ENCODE measurements around the gene REV3L. TPM values are rescaled to one million over a fixed set of nuclear protein-coding genes. Genes with fewer than 3 reads are reported as not detected.

REV3L gene
- total RNA-seq, 3 donors from 2014 or later (not counting 1 experiment from before 2014, with no cell fraction given), result 18.1 to 25.5 (median 22.7) TPM

DNA sequence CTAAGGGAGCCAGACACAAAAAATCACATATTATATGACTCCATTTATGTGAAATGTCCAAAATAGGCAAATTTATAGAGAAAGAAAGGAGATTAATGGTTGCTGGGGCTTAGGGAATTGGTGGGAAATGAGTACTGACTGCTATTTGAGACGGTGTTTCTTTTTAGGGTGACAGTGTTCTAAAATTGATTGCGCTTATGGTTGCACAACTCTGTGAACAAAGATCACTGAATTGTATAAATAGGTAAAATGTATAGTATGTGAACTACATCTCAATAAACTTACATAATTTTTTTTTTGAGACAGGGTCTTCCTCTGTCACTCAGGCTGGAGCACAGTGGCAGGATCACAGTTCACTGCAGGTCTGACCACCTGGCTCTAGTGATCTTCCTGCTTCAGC is 45.4 kb downstream of the REV3L start:
- intact Hi-C loops (cut with micrococcal nuclease), result no loop called here
- Mint-ChIP-seq H3K4me3 (no peak overlapping the region), H3K9me3 (no peaks in the 10 kb centered on the region), H3K36me3 (no peaks in the 10 kb centered on the region), H3K27me3 (ENCODE audit: low read depth in 2 of 2) (no peaks in the 10 kb centered on the region), H3K4me1 (peaks cover 27 to 42% of the 10 kb centered on the region in 2 donors), H3K27ac (no peak overlapping the region)
- TF ChIP-seq, protein P1, sequence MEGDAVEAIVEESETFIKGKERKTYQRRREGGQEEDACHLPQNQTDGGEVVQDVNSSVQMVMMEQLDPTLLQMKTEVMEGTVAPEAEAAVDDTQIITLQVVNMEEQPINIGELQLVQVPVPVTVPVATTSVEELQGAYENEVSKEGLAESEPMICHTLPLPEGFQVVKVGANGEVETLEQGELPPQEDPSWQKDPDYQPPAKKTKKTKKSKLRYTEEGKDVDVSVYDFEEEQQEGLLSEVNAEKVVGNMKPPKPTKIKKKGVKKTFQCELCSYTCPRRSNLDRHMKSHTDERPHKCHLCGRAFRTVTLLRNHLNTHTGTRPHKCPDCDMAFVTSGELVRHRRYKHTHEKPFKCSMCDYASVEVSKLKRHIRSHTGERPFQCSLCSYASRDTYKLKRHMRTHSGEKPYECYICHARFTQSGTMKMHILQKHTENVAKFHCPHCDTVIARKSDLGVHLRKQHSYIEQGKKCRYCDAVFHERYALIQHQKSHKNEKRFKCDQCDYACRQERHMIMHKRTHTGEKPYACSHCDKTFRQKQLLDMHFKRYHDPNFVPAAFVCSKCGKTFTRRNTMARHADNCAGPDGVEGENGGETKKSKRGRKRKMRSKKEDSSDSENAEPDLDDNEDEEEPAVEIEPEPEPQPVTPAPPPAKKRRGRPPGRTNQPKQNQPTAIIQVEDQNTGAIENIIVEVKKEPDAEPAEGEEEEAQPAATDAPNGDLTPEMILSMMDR (IDR thresholded peaks at IDR 0.05), result no peak
- no peak for ATAC-seq
- H3K9me3 ChIP-seq (ENCODE audit: control insufficient read depth, insufficient read depth, low read length), result no peaks in the 10 kb centered on the region
- DNase-seq, result no peak
- no peaks in the 10 kb centered on the region for H3K27me3 ChIP-seq (ENCODE audit: control insufficient read depth, insufficient read depth, low read length)
- no peaks in the 10 kb centered on the region for H3K4me1 ChIP-seq (ENCODE audit: control insufficient read depth, insufficient read depth, low read length)
- H3K36me3 ChIP-seq (ENCODE audit: control insufficient read depth, insufficient read depth, low read length), result no peaks in the 10 kb centered on the region
- no peak overlapping the region for H3K4me3 ChIP-seq (ENCODE audit: low read length)
- 96% methylated on average over 2 of the region's 2 CpGs for WGBS (ENCODE audit: insufficient coverage)
- no peak overlapping the region for H3K27ac ChIP-seq (ENCODE audit: low read length)

DNA sequence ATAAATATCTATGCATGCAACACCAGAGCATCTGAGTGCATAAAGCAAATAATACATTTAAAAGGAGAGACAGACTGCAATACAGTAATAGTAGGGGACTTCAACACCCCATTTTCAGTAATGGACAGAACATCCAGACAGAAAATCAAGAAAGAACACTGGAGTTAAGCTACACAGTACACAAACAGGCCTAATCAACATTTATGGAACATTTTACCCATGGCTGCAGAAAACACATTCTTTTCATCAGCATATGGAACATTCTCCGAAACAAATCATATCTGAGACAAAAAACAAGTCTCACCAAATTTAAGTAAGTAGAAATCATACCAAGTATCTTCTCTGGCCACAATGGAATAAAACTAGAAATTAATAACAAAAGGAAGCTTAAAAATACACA is 50.5 kb downstream of the REV3L start:
- H3K4me1 Mint-ChIP-seq, result peaks cover 33 to 44% of the 10 kb centered on the region in 2 donors
- intact Hi-C loops (cut with micrococcal nuclease), result no loop called here
- H3K9me3 Mint-ChIP-seq, result peaks cover 3 to 10% of the 10 kb centered on the region in 2 donors
- DNase-seq, result no peak
- Histone ChIP-seq H3K4me1 (ENCODE audit: control insufficient read depth, insufficient read depth, low read length) (peaks cover 3% of the 10 kb centered on the region), H3K36me3 (ENCODE audit: control insufficient read depth, insufficient read depth, low read length) (no peaks in the 10 kb centered on the region), H3K9me3 (ENCODE audit: control insufficient read depth, insufficient read depth, low read length) (no peaks in the 10 kb centered on the region), H3K27me3 (ENCODE audit: control insufficient read depth, insufficient read depth, low read length) (no peaks in the 10 kb centered on the region), H3K27ac (ENCODE audit: low read length) (no peak overlapping the region), H3K4me3 (ENCODE audit: low read length) (no peak overlapping the region)
- no peaks in the 10 kb centered on the region for H3K27me3 Mint-ChIP-seq (ENCODE audit: low read depth in 2 of 2)
- TF ChIP-seq, protein P1 (IDR thresholded peaks at IDR 0.05), result no peak
- 100% methylated on average over 1 of the region's 1 CpG for WGBS (ENCODE audit: insufficient coverage)
- H3K36me3 Mint-ChIP-seq, result peaks cover 13% of the 10 kb centered on the region
- no peak for ATAC-seq
- no peak overlapping the region for H3K27ac Mint-ChIP-seq
- no peak overlapping the region for H3K4me3 Mint-ChIP-seq

- H3K4me1 Mint-ChIP-seq, result peaks cover 38 to 43% of the 10 kb centered on the region in 2 donors
- H3K27ac Mint-ChIP-seq, result no peak overlapping the region
Observed at GRCh38 chr6:111430605-111431376, 52.2 kb downstream of the REV3L start.

More at GRCh38 chr6:111430605-111431376, 52.2 kb downstream of the REV3L start:
- Histone ChIP-seq H3K4me3 (ENCODE audit: low read length) (no peak overlapping the region), H3K27me3 (ENCODE audit: control insufficient read depth, insufficient read depth, low read length) (no peaks in the 10 kb centered on the region), H3K9me3 (ENCODE audit: control insufficient read depth, insufficient read depth, low read length) (no peaks in the 10 kb centered on the region), H3K36me3 (ENCODE audit: control insufficient read depth, insufficient read depth, low read length) (no peaks in the 10 kb centered on the region), H3K27ac (ENCODE audit: low read length) (no peak overlapping the region), H3K4me1 (ENCODE audit: control insufficient read depth, insufficient read depth, low read length) (peaks cover 5% of the 10 kb centered on the region)
- Mint-ChIP-seq H3K36me3 (peaks cover 13% of the 10 kb centered on the region), H3K4me3 (no peak overlapping the region), H3K9me3 (peaks cover 3 to 10% of the 10 kb centered on the region in 2 donors), H3K27me3 (ENCODE audit: low read depth in 2 of 2) (no peaks in the 10 kb centered on the region)
- TF ChIP-seq, protein P1 (IDR thresholded peaks at IDR 0.05), result no peak
- intact Hi-C loops (cut with micrococcal nuclease), result no loop called here
- 97% methylated on average over 11 of the region's 11 CpGs for WGBS (ENCODE audit: insufficient coverage)
- no peak for ATAC-seq
- DNase-seq, result no peak

All from natural killer cell (primary cell).